Aorta (tissue), 5 donors: ENCODE results near the gene FAM50B. TPM values are rescaled to one million over a fixed set of nuclear protein-coding genes. Genes with fewer than 3 reads are reported as not detected.

Experiments
- ATAC-seq: fragments of 200-7000 bp; cut with Tn5 transposase; one replicate; pipeline ENCODE4 v1.9.1; 2022; ENCODE audit warnings: moderate library complexity; ENCODE audit not compliant: low FRiP score
- DNase-seq, 2 donors: peaks; one replicate each; pipeline ENCODE4 v3.0.0-alpha.2; 2020
- H3K27ac ChIP-seq, 2 donors: one replicate each; pipeline ENCODE4 v1.5.1; 2013; ENCODE audit warnings: low read length in 2 of 2, mild to moderate bottlenecking in 2 of 2, moderate library complexity in 2 of 2, control low read depth in 1 of 2, inconsistent platforms in 1 of 2, low read depth in 1 of 2
- H3K27me3 ChIP-seq, 2 donors: one replicate each; pipeline ENCODE4 v1.6.1; 2013; ENCODE audit warnings: control low read depth in 1 of 2, low read length in 1 of 2, mild to moderate bottlenecking in 1 of 2, moderate library complexity in 1 of 2; ENCODE audit not compliant: insufficient read depth in 2 of 2, control insufficient read depth in 1 of 2
- H3K36me3 ChIP-seq, 2 donors: one replicate each; pipeline ENCODE4 v1.6.1; 2013; ENCODE audit warnings: control low read depth in 1 of 2, low read length in 1 of 2, mild to moderate bottlenecking in 1 of 2; ENCODE audit not compliant: insufficient read depth in 2 of 2, control insufficient read depth in 1 of 2
- H3K4me1 ChIP-seq, 2 donors: one replicate each; pipeline ENCODE4 v1.6.1; 2013; ENCODE audit warnings: low read length in 2 of 2, control low read depth in 1 of 2, mild to moderate bottlenecking in 1 of 2, moderate library complexity in 1 of 2; ENCODE audit not compliant: insufficient read depth in 2 of 2, control insufficient read depth in 1 of 2
- H3K4me3 ChIP-seq, 2 donors: one replicate each; pipeline ENCODE4 v1.5.1; 2013; ENCODE audit warnings: low read length in 2 of 2, control low read depth in 1 of 2, mild to moderate bottlenecking in 1 of 2
- H3K9me3 ChIP-seq: one replicate; pipeline ENCODE4 v1.6.1; 2013; ENCODE audit warnings: mild to moderate bottlenecking, low read length; ENCODE audit not compliant: control insufficient read depth
- WGBS, 2 donors: extraction: QIAGEN DNeasy Blood & Tissue Kit; methylation state at CpG; one replicate each; pipeline ENCODE4 v1.1.7; 2013; 5-methylcytosine and 5-hydroxymethylcytosine counted together
- intact Hi-C, 2 donors: fragments of 100-400 bp; cut with DNase I; formaldehyde crosslinking; loops; one replicate each; pipeline versions ENCODE4 v1.14.2 to v1.15.0; 2022
- polyA plus RNA-seq, 2 donors: library from polyadenylated mRNA; stranded (reverse); fragments of 200-250 nt; gene quantifications; one replicate each; pipeline ENCODE4 v1.2.3, GENCODE V29; 2013
- total RNA-seq, 2 donors: library from RNA; stranded (reverse); fragmentation: NEBNext Ultra II Directional; extraction: Animal tissue kit (Norgen Biotek cat#: 25700); gene quantifications; one replicate each; pipeline ENCODE4 v1.2.1, GENCODE V29; 2021
- donor health status: healthy with polysubstance abuse.
- donor health status: Bipolar disorder and iron deficiency.
- donor health status: DM: no; HTN: no; CAD: no.
- donor health status: DM: no; HTN: no; CAD: no.
- donor health status: DM: yes; HTN: yes; CAD: no.

Gene FAM50B
- total and polyA plus RNA-seq, 4 donors, result 7.8 to 13.6 (median 10.4) TPM

DNA sequence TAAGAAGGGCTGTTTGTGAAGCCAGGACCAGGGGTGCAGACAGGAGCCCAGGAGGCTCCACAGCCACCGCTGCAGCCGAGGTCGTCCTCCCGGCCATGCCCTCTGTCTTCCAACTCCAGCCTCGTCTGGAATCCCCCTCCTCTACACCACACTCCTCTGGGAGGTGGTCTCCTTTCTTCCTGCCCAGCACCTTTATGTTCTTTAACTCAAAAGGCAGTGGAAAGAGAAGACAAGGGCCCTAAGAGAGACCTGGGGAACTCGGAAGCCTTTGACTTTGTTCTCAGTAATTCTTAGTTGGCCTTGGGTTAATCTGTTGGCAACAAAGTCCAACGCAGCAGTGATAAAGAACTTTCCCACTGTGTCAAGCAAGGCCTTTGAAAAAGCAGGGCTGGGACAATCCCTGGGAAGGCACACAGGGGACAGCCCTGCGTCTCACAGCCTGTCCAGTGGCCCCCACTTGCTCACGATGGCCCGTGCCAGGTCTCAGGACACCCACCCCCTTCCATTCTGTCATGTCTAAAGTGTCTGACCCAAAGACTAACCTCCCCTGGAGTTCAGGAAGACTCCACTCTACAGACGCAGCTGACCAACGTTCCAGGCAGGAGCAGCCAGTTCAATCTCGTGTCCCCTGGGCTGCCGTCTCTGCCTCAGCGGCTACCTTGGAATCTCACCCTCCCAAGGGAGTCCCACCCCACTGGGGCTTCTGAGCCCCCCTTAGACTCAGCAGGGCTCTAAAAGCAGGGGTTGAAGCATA lies 42.8 kb upstream of the FAM50B start:
- no peak for ATAC-seq
- 20 to 24% methylated on average over 15 of the region's 15 CpGs for WGBS, 2 donors

DNA sequence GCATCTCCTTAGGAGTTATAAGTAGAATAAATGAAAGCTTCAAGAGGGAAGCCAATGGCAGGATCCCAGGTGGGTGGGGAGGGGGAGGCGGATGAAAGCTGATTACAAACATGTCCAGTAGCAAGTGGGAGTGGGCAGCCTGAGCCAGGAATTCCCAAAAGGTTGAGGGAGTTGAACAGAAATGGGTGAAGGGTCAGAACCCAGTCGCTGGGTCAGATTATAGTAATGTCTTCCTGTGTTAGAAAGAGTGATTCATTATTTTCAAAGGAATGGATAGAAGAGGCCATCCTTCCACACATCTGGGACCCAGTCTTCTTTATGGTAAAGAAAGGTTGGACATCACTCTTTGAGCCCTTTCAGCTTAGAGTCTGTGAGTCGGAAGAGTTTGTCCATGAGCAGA lies 41.0 kb upstream of the FAM50B start:
- Histone ChIP-seq H3K4me3 (no peak overlapping the region), H3K27ac (peak overlapping the region in 1 of 2 donors; percentile 87), H3K4me1 (peaks cover 5 to 11% of the 10 kb centered on the region in 2 donors), H3K9me3 (no peaks in the 10 kb centered on the region), H3K36me3 (no peaks in the 10 kb centered on the region), H3K27me3 (no peaks in the 10 kb centered on the region)
- intact Hi-C loops, result loop anchor here in 1 of 2 donors (5.0 kb wide), 1 partner anchor 34 kb away; no protein-coding TSS in a partner anchor
- 71 to 83% methylated on average over 3 of the region's 3 CpGs for WGBS, 2 donors
- no peak for DNase-seq
- ATAC-seq, result no peak

More for the DNA sequence above, 42.8 kb upstream of the FAM50B start:
- Histone ChIP-seq H3K36me3 (no peaks in the 10 kb centered on the region), H3K9me3 (no peaks in the 10 kb centered on the region), H3K4me1 (peaks cover 5 to 11% of the 10 kb centered on the region in 2 donors), H3K27ac (peak overlapping the region; percentile 16 to 75), H3K27me3 (no peaks in the 10 kb centered on the region), H3K4me3 (no peak overlapping the region)
- no peak for DNase-seq
- intact Hi-C loops, result loop anchor here in 1 of 2 donors (5.0 kb wide), 1 partner anchor 36 kb away; no protein-coding TSS in a partner anchor

DNA sequence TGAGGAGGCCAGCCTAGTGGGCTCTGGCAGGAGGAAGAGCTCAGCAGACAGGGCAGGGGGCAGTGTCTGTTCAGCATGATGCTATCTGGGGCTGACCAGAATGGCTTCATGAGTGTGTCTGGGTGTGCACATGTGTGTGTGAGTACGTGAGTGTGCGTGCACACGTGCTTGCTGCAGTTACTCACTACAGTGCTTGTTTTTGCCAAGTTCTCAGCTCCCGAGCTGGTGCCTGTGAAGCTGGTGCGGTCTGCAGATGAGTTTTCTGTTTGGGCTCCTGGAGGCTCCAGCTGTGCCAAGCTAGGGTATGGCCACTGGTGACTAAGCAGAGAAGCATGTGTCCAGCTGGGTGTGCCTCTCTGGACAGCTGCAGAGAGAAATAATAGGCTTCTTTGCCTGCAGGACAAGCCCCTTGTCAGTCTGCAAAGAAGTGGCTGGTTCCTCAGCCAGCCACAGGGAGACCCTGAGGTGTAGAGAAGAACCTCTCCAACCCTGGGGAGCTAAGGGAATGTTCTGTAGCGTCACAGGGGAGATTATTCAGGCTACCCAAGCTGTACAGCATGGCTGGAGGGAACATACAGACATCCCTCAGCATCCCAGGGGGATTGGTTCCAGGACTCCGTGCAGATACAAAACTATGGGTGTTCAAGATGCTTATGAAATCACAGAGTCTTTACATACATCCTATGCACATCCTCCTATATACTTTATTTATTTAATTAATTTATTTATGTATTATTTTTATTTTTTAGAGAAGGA lies 40.2 kb upstream of the FAM50B start:
- H3K4me3 ChIP-seq, result no peak overlapping the region
- peaks cover 5 to 11% of the 10 kb centered on the region in 2 donors for H3K4me1 ChIP-seq
- DNase-seq (peak; percentile 89), ATAC-seq (peak; percentile 84)
- H3K27ac ChIP-seq, result peak overlapping the region in 1 of 2 donors; percentile 87
- H3K36me3 ChIP-seq, result no peaks in the 10 kb centered on the region
- H3K9me3 ChIP-seq, result no peaks in the 10 kb centered on the region
- 7 to 9% methylated on average over 7 of the region's 7 CpGs for WGBS, 2 donors
- H3K27me3 ChIP-seq, result no peaks in the 10 kb centered on the region
- intact Hi-C loops, result loop anchor here in 1 of 2 donors (5.0 kb wide), 1 partner anchor 33 kb away; no protein-coding TSS in a partner anchor

DNA sequence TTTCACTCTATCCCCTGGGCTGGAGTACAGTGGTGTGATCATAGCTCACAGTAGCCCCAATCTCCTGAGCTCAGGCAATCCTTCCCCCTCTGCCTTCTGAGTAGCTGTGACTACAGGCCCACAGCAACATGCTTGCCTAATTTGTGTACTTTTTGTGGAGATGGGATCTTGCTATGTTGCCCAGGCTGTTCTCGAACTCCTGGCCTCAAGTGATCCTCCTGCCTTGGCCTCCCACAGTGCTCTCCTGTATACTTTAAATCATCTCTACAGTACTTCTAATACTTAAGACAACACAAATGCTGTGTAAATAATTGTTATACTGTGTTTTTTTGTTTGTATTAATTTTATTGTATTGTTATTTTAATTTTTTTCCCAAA lies 39.7 kb upstream of the FAM50B start:
- 95 to 100% methylated on average over 1 of the region's 1 CpG for WGBS, 2 donors
- no peaks in the 10 kb centered on the region for H3K36me3 ChIP-seq
- DNase-seq (no peak), ATAC-seq (no peak)
- H3K4me1 ChIP-seq, result peaks cover 5 to 11% of the 10 kb centered on the region in 2 donors
- H3K9me3 ChIP-seq, result no peaks in the 10 kb centered on the region
- no peaks in the 10 kb centered on the region for H3K27me3 ChIP-seq
- no peak overlapping the region for H3K4me3 ChIP-seq
- peak overlapping the region in 1 of 2 donors; percentile 73 for H3K27ac ChIP-seq
- intact Hi-C loops, result loop anchor here in 1 of 2 donors (5.0 kb wide), 1 partner anchor 33 kb away; no protein-coding TSS in a partner anchor

DNA sequence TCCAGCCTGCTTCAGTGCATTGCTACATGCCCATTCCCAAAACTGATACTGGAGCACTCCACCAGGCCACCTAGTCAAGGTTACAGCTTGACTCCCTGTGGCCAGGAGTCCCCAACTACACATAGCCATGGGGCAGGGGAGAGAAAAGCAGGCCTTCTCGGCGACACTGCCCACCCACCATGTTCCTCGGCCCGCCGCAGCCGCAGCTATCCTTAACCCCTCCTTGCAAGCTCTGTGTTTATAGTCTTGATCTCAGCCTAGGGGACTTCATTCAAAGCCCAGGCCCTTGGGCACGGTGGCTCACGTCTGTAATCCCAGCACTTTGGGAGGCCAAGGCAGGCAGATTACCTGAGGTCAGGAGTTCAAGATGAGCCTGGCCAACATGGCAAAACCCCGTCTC lies 39.2 kb upstream of the FAM50B start:
- Histone ChIP-seq H3K27ac (no peak overlapping the region), H3K4me1 (peaks cover 5 to 9% of the 10 kb centered on the region in 2 donors), H3K9me3 (no peaks in the 10 kb centered on the region), H3K27me3 (no peaks in the 10 kb centered on the region), H3K36me3 (no peaks in the 10 kb centered on the region), H3K4me3 (no peak overlapping the region)
- ATAC-seq (no peak), DNase-seq (no peak)
- WGBS, 2 donors, result 94 to 97% methylated on average over 9 of the region's 9 CpGs
- intact Hi-C loops, result loop anchor here in 1 of 2 donors (5.0 kb wide), 1 partner anchor 32 kb away; no protein-coding TSS in a partner anchor

DNA sequence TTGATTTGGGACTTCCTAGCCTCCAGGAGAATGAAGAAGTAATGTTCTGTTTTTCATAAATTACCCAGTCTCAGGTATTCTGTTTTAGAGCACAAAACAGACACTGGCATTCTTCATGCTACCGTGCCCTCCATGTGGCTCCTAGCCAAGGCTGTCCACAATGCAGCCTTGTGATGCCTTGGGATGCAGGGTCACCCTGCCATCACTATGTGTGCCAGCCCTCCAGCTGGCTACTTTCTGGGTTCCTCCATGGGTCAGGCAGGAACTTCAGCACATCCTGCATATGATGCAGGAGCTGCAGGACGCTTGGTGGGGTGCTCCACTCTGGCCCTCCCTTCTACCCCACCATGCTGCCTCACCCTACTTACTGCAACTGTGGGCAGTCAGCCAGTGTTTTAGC lies 38.0 kb upstream of the FAM50B start:
- intact Hi-C loops, result no loop called here
- H3K27ac ChIP-seq, result no peak overlapping the region
- DNase-seq (no peak), ATAC-seq (no peak)
- H3K27me3 ChIP-seq, result no peaks in the 10 kb centered on the region
- peaks cover 3 to 5% of the 10 kb centered on the region in 2 donors for H3K4me1 ChIP-seq
- H3K36me3 ChIP-seq, result no peaks in the 10 kb centered on the region
- WGBS, 2 donors, result 68 to 81% methylated on average over 2 of the region's 2 CpGs
- no peaks in the 10 kb centered on the region for H3K9me3 ChIP-seq
- H3K4me3 ChIP-seq, result no peak overlapping the region

DNA sequence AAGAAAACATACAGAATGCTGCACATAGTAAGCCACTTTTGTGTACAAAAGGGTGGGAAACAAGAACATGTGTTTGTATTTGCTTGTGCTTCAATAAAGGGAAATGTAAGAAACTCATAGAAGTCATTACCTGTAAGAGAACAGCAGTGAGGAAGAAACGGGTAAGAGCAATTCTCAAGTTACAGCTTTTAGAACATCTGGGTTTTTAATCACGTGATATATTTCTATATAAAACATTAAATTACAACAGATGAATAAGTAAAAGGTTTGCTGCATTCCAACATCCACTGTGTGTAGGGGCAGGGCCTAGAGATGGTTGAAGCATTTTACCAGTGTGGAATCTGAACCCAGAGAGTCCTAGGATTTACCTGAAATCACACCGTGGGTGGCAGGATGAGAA lies 36.6 kb upstream of the FAM50B start:
- intact Hi-C loops, result no loop called here
- no peak for ATAC-seq
- peaks cover 0 to 5% of the 10 kb centered on the region in 2 donors for H3K4me1 ChIP-seq
- WGBS, 2 donors, result 85 to 88% methylated on average over 3 of the region's 3 CpGs
- no peaks in the 10 kb centered on the region for H3K9me3 ChIP-seq
- no peak overlapping the region for H3K4me3 ChIP-seq
- no peaks in the 10 kb centered on the region for H3K27me3 ChIP-seq
- H3K27ac ChIP-seq, result no peak overlapping the region
- DNase-seq, result no peak
- H3K36me3 ChIP-seq, result no peaks in the 10 kb centered on the region

DNA sequence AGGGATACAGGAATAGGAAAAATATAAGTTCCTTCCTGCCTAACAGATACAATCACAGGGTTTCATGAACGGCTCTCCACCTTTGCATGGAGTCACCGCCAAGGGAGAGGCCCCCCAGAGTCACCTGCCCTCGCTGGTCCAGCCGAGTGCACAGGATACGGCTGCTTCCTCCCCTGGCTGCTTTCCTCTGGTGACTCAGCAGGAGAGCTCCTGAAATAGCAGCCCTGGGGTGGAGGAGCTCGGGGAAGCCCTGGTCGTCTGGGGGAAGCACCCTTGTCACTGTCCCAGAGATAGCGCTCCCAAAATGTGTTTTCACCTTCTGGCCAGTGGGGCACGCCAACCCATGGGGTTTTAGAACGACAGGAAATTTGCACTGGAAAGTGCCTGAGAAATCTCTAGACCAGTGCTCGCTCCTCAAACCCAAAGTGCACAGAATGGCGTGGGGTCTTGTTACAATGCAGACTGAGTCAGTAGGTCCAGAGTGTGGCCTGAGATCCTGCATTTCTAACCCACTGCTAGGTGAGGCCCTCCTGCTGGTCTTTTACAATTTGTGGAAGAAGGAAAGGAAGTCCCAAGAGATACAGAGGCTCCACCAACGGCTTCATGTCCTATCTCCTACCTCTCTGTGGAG lies 35.9 kb upstream of the FAM50B start:
- Histone ChIP-seq H3K36me3 (no peaks in the 10 kb centered on the region), H3K27me3 (no peaks in the 10 kb centered on the region), H3K9me3 (no peaks in the 10 kb centered on the region), H3K4me1 (peaks cover 0 to 3% of the 10 kb centered on the region in 2 donors), H3K4me3 (no peak overlapping the region), H3K27ac (no peak overlapping the region)
- DNase-seq, result peak; percentile 77 to 86
- peak; percentile 70 for ATAC-seq
- intact Hi-C loops, result no loop called here
- 31 to 33% methylated on average over 13 of the region's 13 CpGs for WGBS, 2 donors
